ENCODE measurements around the gene NDUFAF2. TPM values are rescaled to one million over a fixed set of nuclear protein-coding genes. Genes with fewer than 3 reads are reported as not detected.

NDUFAF2 gene
- total and polyA plus RNA-seq, 2 experiments from 2014 or later, result 32.5 to 47.6 TPM

DNA sequence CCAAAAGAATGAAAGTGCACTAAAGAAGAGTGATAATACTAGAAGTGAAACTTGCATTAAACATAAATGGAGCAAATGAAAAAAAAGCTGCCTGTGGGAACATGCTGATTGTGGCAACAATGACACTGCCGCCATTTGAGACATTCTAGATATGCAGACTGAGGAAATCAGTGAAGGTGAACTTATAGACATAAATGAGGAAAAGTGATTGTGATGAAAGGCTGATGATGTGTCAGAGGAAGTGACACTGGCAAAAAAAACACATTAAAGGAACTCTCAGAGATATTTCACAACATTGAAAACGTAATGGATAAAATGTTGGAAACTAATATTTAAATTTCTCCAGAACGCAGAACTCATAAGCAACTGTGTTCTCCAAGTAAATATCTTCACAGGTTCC lies 1.4 kb upstream of the NDUFAF2 start:
- H3K27ac ChIP-seq, result no peak overlapping the region
- no peak for DNase-seq (ENCODE audit: low spot score)
- H3K4me3 ChIP-seq, result no peak overlapping the region
- no peak overlapping the region for H2AFZ ChIP-seq
- H3K9me2 ChIP-seq (replicated peaks; ENCODE audit: insufficient read depth), result no peaks in the 10 kb centered on the region
- H3K79me2 ChIP-seq, result peaks cover 82% of the 10 kb centered on the region
- H3K4me2 ChIP-seq, result peak overlapping the region; percentile 86
- no peaks in the 10 kb centered on the region for H3K36me3 ChIP-seq (replicated peaks; ENCODE audit: insufficient read depth, low read depth)
- WGBS (ENCODE audit: low lambda C conversion rate, missing lambda C conversion rate), result 90% methylated on average over 3 of the region's 3 CpGs
- TF ChIP-seq EZH2phosphoT487 (IDR thresholded peaks at IDR 0.05; ENCODE audit: low read depth, severe bottlenecking, unreplicated experiment) (no peak), EZH2 (IDR thresholded peaks at IDR 0.05; ENCODE audit: borderline replicate concordance) (no peak)
- TF ChIP-seq, protein P1, sequence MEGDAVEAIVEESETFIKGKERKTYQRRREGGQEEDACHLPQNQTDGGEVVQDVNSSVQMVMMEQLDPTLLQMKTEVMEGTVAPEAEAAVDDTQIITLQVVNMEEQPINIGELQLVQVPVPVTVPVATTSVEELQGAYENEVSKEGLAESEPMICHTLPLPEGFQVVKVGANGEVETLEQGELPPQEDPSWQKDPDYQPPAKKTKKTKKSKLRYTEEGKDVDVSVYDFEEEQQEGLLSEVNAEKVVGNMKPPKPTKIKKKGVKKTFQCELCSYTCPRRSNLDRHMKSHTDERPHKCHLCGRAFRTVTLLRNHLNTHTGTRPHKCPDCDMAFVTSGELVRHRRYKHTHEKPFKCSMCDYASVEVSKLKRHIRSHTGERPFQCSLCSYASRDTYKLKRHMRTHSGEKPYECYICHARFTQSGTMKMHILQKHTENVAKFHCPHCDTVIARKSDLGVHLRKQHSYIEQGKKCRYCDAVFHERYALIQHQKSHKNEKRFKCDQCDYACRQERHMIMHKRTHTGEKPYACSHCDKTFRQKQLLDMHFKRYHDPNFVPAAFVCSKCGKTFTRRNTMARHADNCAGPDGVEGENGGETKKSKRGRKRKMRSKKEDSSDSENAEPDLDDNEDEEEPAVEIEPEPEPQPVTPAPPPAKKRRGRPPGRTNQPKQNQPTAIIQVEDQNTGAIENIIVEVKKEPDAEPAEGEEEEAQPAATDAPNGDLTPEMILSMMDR (IDR thresholded peaks at IDR 0.05; ENCODE audit: poor library complexity), result no peak
- H3K4me1 ChIP-seq (ENCODE audit: insufficient read depth), result peaks cover 5% of the 10 kb centered on the region
- no peaks in the 10 kb centered on the region for H3K9me3 ChIP-seq (ENCODE audit: low read depth)
- H4K20me1 ChIP-seq (ENCODE audit: insufficient read depth, poor library complexity, severe bottlenecking), result no peaks in the 10 kb centered on the region
- no peaks in the 10 kb centered on the region for H3K27me3 ChIP-seq

DNA sequence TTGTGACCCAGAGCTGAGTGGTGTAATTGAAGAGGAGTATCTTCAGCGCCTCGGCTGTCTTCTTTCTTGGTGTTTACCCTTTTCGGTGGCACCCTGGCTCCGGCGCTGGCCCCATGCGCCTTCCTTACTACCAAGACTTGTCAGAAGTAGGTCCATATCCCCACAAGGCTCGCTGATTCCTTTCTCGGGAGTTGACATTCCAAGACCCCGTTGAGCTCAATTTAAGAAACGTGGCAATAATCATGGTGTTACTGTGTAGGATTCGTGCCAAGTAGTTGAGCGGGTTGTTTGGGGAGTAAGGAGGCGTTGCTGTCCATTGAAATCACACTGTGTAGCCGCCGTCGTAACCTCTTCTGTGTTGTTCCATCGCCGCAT lies 795 bp downstream of the NDUFAF2 start:
- Histone ChIP-seq H3K79me2 (peaks cover 85% of the 10 kb centered on the region), H3K9me3 (ENCODE audit: low read depth) (no peaks in the 10 kb centered on the region), H3K27me3 (no peaks in the 10 kb centered on the region), H4K20me1 (ENCODE audit: insufficient read depth, poor library complexity, severe bottlenecking) (no peaks in the 10 kb centered on the region), H3K36me3 (replicated peaks; ENCODE audit: insufficient read depth, low read depth) (no peaks in the 10 kb centered on the region), H3K4me2 (peak overlapping the region; percentile 85), H3K4me1 (ENCODE audit: insufficient read depth) (peaks cover 5% of the 10 kb centered on the region), H3K9me2 (replicated peaks; ENCODE audit: insufficient read depth) (no peaks in the 10 kb centered on the region), H3K27ac (peak overlapping the region; percentile 89), H3K4me3 (peak overlapping the region; percentile 73), H2AFZ (peak overlapping the region; percentile 94)
- DNase-seq (ENCODE audit: low spot score), result no peak
- TF ChIP-seq EZH2phosphoT487 (IDR thresholded peaks at IDR 0.05; ENCODE audit: low read depth, severe bottlenecking, unreplicated experiment), result no peak
- TF ChIP-seq EZH2 (IDR thresholded peaks at IDR 0.05; ENCODE audit: borderline replicate concordance), result no peak
- TF ChIP-seq, protein P1 (IDR thresholded peaks at IDR 0.05; ENCODE audit: poor library complexity), result no peak
- 5% methylated on average over 18 of the region's 18 CpGs for WGBS (ENCODE audit: low lambda C conversion rate, missing lambda C conversion rate)

DNA sequence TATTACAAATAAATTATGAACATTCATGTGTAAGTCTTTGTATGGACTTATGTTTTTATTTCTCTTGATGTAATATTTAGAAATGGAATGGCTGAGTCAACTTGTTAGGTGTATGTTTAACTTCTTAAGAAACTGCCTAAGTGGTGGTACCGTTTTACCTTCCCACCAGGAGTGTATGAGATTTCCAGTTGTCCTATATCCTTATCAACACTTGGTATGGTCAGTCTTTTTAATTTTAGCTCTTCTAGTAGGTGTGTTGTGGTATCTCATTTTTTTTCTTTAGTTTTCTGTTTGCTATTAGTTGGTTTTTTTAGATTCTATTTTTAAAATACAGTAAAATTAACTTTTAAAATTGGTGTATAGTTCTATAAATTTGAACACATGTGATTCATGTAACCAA lies 3.7 kb downstream of the NDUFAF2 start:
- no peaks in the 10 kb centered on the region for H3K27me3 ChIP-seq
- TF ChIP-seq EZH2 (IDR thresholded peaks at IDR 0.05; ENCODE audit: borderline replicate concordance), result no peak
- TF ChIP-seq, protein P1 (IDR thresholded peaks at IDR 0.05; ENCODE audit: poor library complexity), result no peak
- TF ChIP-seq EZH2phosphoT487 (IDR thresholded peaks at IDR 0.05; ENCODE audit: low read depth, severe bottlenecking, unreplicated experiment), result no peak
- H3K79me2 ChIP-seq, result peaks cover 85% of the 10 kb centered on the region
- H3K4me3 ChIP-seq, result no peak overlapping the region
- peaks cover 4% of the 10 kb centered on the region for H3K4me1 ChIP-seq (ENCODE audit: insufficient read depth)
- DNase-seq (ENCODE audit: low spot score), result no peak
- H3K27ac ChIP-seq, result no peak overlapping the region
- H3K4me2 ChIP-seq, result no peak overlapping the region
- no peak overlapping the region for H2AFZ ChIP-seq
- 93% methylated on average over 1 of the region's 1 CpG for WGBS (ENCODE audit: low lambda C conversion rate, missing lambda C conversion rate)
- no peaks in the 10 kb centered on the region for H3K9me2 ChIP-seq (replicated peaks; ENCODE audit: insufficient read depth)
- H3K36me3 ChIP-seq (replicated peaks; ENCODE audit: insufficient read depth, low read depth), result no peaks in the 10 kb centered on the region
- no peaks in the 10 kb centered on the region for H4K20me1 ChIP-seq (ENCODE audit: insufficient read depth, poor library complexity, severe bottlenecking)
- no peaks in the 10 kb centered on the region for H3K9me3 ChIP-seq (ENCODE audit: low read depth)

DNA sequence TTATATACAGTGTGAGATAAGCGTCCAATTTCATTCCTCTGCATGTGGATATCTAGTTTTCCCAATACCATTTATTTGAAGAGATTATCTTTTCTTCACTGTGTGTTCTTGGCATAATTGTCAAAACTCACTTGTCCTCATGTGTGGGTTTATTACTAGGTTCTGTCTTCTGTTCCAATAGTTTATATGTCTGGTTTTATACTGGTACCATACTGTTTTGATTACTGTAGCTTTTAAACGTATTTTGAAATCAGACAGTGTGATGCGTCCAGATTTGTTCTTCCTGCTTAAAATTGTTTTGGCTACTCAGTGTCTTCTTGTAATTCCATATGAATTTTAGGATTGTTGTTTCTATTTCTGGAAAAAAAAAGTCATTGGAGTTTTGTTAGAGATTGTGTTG lies 10.2 kb downstream of the NDUFAF2 start:
- no peaks in the 10 kb centered on the region for H4K20me1 ChIP-seq (ENCODE audit: insufficient read depth, poor library complexity, severe bottlenecking)
- TF ChIP-seq, protein P1 (IDR thresholded peaks at IDR 0.05; ENCODE audit: poor library complexity), result no peak
- TF ChIP-seq EZH2 (IDR thresholded peaks at IDR 0.05; ENCODE audit: borderline replicate concordance), result no peak
- TF ChIP-seq EZH2phosphoT487 (IDR thresholded peaks at IDR 0.05; ENCODE audit: low read depth, severe bottlenecking, unreplicated experiment), result no peak
- H3K27ac ChIP-seq, result no peak overlapping the region
- H3K4me2 ChIP-seq, result no peak overlapping the region
- WGBS (ENCODE audit: low lambda C conversion rate, missing lambda C conversion rate), result 96% methylated on average over 3 of the region's 3 CpGs
- H2AFZ ChIP-seq, result no peak overlapping the region
- no peak overlapping the region for H3K4me3 ChIP-seq
- no peaks in the 10 kb centered on the region for H3K36me3 ChIP-seq (replicated peaks; ENCODE audit: insufficient read depth, low read depth)
- H3K4me1 ChIP-seq (ENCODE audit: insufficient read depth), result no peaks in the 10 kb centered on the region
- no peaks in the 10 kb centered on the region for H3K9me2 ChIP-seq (replicated peaks; ENCODE audit: insufficient read depth)
- H3K9me3 ChIP-seq (ENCODE audit: low read depth), result peaks cover 8% of the 10 kb centered on the region
- H3K27me3 ChIP-seq, result no peaks in the 10 kb centered on the region
- DNase-seq (ENCODE audit: low spot score), result no peak
- peaks cover 81% of the 10 kb centered on the region for H3K79me2 ChIP-seq
